HuH-7 (cell line): Measurements from ENCODE around the gene BIK.
"Not testable (repeated sequence)": the region's sequence is repeated elsewhere in the genome, so short reads cannot be mapped to it uniquely, and the experiment has no call there.

Experiments
- DNase-seq: peaks from one replicate; pipeline ENCODE4 v3.0.0; 2011; ENCODE audit warnings: low spot score

Gene BIK

GRCh38 chr22:43136255-43136654, 25.7 kb downstream of the BIK start:
- DNase-seq, result peak; percentile 94

GRCh38 chr22:43136801-43137200, 26.3 kb downstream of the BIK start:
- DNase-seq, result no peak

- peak; percentile 94 for DNase-seq
These were observed 32.5 kb downstream of the BIK start, which contains the start of gene MCAT for GRCh38 chr22:43142880-43143562. Gene MCAT (minus strand): TSS chr22:43143398. CDS start chr22:43143348, 50 bp downstream.

- DNase-seq, result no peak
These were observed 34.4 kb downstream of the BIK start for GRCh38 chr22:43144949-43145348.

- not testable (repeated sequence) for DNase-seq
These were observed 34.8 kb downstream of the BIK start for GRCh38 chr22:43145371-43145770.

- DNase-seq, result not testable (repeated sequence)
These were observed 35.8 kb downstream of the BIK start for GRCh38 chr22:43146332-43146731.

- no peak for DNase-seq
These were observed 37.3 kb downstream of the BIK start for GRCh38 chr22:43147821-43148220.

- DNase-seq, result no peak
These were observed 38.0 kb downstream of the BIK start for GRCh38 chr22:43148581-43148980.

- no peak for DNase-seq
These were observed 40.2 kb downstream of the BIK start for GRCh38 chr22:43150731-43151206.

GRCh38 chr22:43151251-43152002, 40.9 kb downstream of the BIK start, which contains the start of gene TSPO:
Gene TSPO (plus strand): TSS chr22:43151559. CDS start chr22:43159239, 7,680 bp downstream.
- peak; percentile 76 for DNase-seq

GRCh38 chr22:43152003-43152356, 41.4 kb downstream of the BIK start:
- no peak for DNase-seq

- no peak for DNase-seq
These were observed 42.0 kb downstream of the BIK start for GRCh38 chr22:43152357-43153071.

GRCh38 chr22:43153899-43154298, 43.3 kb downstream of the BIK start:
- DNase-seq, result no peak

- no peak for DNase-seq
These were observed 44.5 kb downstream of the BIK start for GRCh38 chr22:43154887-43155536.

- DNase-seq, result no peak
These were observed 45.2 kb downstream of the BIK start for GRCh38 chr22:43155789-43156188.

- DNase-seq, result no peak
These were observed 45.9 kb downstream of the BIK start for GRCh38 chr22:43156413-43156812.

GRCh38 chr22:43157874-43158546, 47.5 kb downstream of the BIK start:
- DNase-seq, result no peak

GRCh38 chr22:43158778-43159483, 48.4 kb downstream of the BIK start:
- no peak for DNase-seq

GRCh38 chr22:43159484-43160178, 49.1 kb downstream of the BIK start:
- DNase-seq, result peak; percentile 87

- no peak for DNase-seq
These were observed 50.1 kb downstream of the BIK start for GRCh38 chr22:43160497-43161126.
